Measurements from ENCODE around the gene ABHD11.
A peak's percentile ranks its signal among the peaks of the same experiment; 100 is the strongest.
"Not testable (repeated sequence)": the region's sequence is repeated elsewhere in the genome, so short reads cannot be mapped to it uniquely, and the experiment has no call there.

ABHD11 gene

GRCh38 chr7:73742753-73743641 is 4.4 kb upstream of the ABHD11 start:
- peak; percentile 40 for DNase-seq (ENCODE audit: low spot score)

- no peak for DNase-seq (ENCODE audit: low spot score)
These were observed 3.7 kb upstream of the ABHD11 start for GRCh38 chr7:73742338-73742752.

GRCh38 chr7:73741600-73741999 is 3.0 kb upstream of the ABHD11 start:
- no peak for DNase-seq (ENCODE audit: low spot score)

GRCh38 chr7:73740771-73741170 is 2.2 kb upstream of the ABHD11 start:
- no peak for DNase-seq (ENCODE audit: low spot score)

- no peak for DNase-seq (ENCODE audit: low spot score)
These were observed 1.6 kb upstream of the ABHD11 start for GRCh38 chr7:73740212-73740611.

GRCh38 chr7:73739387-73739767 is 775 bp upstream of the ABHD11 start:
- no peak for DNase-seq (ENCODE audit: low spot score)

GRCh38 chr7:73738220-73738611 is 386 bp downstream of the ABHD11 start:
- DNase-seq (ENCODE audit: low spot score) = peak; percentile 89

- no peak for DNase-seq (ENCODE audit: low spot score)
These were observed 947 bp downstream of the ABHD11 start for GRCh38 chr7:73737491-73738219.

- no peak for DNase-seq (ENCODE audit: low spot score)
These were observed 1.7 kb downstream of the ABHD11 start for GRCh38 chr7:73736885-73737284.

GRCh38 chr7:73735528-73735905 is 3.1 kb downstream of the ABHD11 start:
- no peak for DNase-seq (ENCODE audit: low spot score)

- peak; percentile 83 for DNase-seq (ENCODE audit: low spot score)
These were observed 3.7 kb downstream of the ABHD11 start for GRCh38 chr7:73734619-73735527.

GRCh38 chr7:73732397-73732796 is 6.2 kb downstream of the ABHD11 start:
- no peak for DNase-seq (ENCODE audit: low spot score)

- no peak for DNase-seq (ENCODE audit: low spot score)
These were observed 8.1 kb downstream of the ABHD11 start for GRCh38 chr7:73730485-73730884.

GRCh38 chr7:73728551-73728950 is 10.1 kb downstream of the ABHD11 start:
- DNase-seq (ENCODE audit: low spot score) = no peak

- DNase-seq (ENCODE audit: low spot score) = no peak
These were observed 10.7 kb downstream of the ABHD11 start for GRCh38 chr7:73727952-73728351.

- DNase-seq (ENCODE audit: low spot score) = no peak
These were observed 12.5 kb downstream of the ABHD11 start for GRCh38 chr7:73726083-73726466.

- no peak for DNase-seq (ENCODE audit: low spot score)
These were observed 14.8 kb downstream of the ABHD11 start for GRCh38 chr7:73723813-73724212.

GRCh38 chr7:73722785-73723184 is 15.8 kb downstream of the ABHD11 start:
- DNase-seq (ENCODE audit: low spot score) = no peak

- not testable (repeated sequence) for DNase-seq (ENCODE audit: low spot score)
These were observed 16.4 kb downstream of the ABHD11 start for GRCh38 chr7:73722182-73722581.

GRCh38 chr7:73721377-73721817 is 17.2 kb downstream of the ABHD11 start:
- DNase-seq (ENCODE audit: low spot score) = no peak

- DNase-seq (ENCODE audit: low spot score) = not testable (repeated sequence)
These were observed 18.2 kb downstream of the ABHD11 start for GRCh38 chr7:73720443-73720842.

- no peak for DNase-seq (ENCODE audit: low spot score)
These were observed 18.8 kb downstream of the ABHD11 start for GRCh38 chr7:73719806-73720169.
